Adipocyte (in vitro differentiated cells): ENCODE measurements around the gene COG5.

Source experiments
- DNase-seq: peaks from one replicate; pipeline ENCODE4 v3.0.0-alpha.2; 2015; ENCODE audit warnings: low read depth
- H3K27me3 ChIP-seq: replicated peaks from 2 replicates; pipeline ENCODE4 v1.7.0; 2013; ENCODE audit warnings: mild to moderate bottlenecking, low read length, moderate library complexity; ENCODE audit not compliant: control insufficient read depth, insufficient read depth
- H3K36me3 ChIP-seq: 2 replicates; pipeline ENCODE4 v1.7.0; 2013; ENCODE audit warnings: low read length, mild to moderate bottlenecking, moderate library complexity; ENCODE audit not compliant: control insufficient read depth, insufficient read depth, severe bottlenecking
- H3K4me1 ChIP-seq: 2 replicates; pipeline ENCODE4 v1.7.0; 2013; ENCODE audit warnings: mild to moderate bottlenecking, low read length, moderate library complexity; ENCODE audit not compliant: control insufficient read depth, insufficient read depth
- H3K4me3 ChIP-seq: 2 replicates; pipeline ENCODE4 v1.7.0; 2013; ENCODE audit warnings: mild to moderate bottlenecking, low read length, moderate library complexity
- H3K9ac ChIP-seq: 2 replicates; pipeline ENCODE4 v1.7.0; 2013; ENCODE audit warnings: mild to moderate bottlenecking, low read length, moderate library complexity
- H3K9me3 ChIP-seq: 2 replicates; pipeline ENCODE4 v1.7.0; 2013; ENCODE audit warnings: mild to moderate bottlenecking, low read length, moderate library complexity; ENCODE audit not compliant: control insufficient read depth

COG5 gene

GRCh38 chr7:107387573-107388219 lies 176.0 kb downstream of the COG5 start:
- no peaks in the 10 kb centered on the region for H3K27me3 ChIP-seq
- peak; percentile 93 for DNase-seq

GRCh38 chr7:107387128-107387527 lies 176.6 kb downstream of the COG5 start:
- peak overlapping the region; percentile 71 for H3K9ac ChIP-seq
- no peaks in the 10 kb centered on the region for H3K27me3 ChIP-seq
- H3K4me1 ChIP-seq = peaks cover 26% of the 10 kb centered on the region
- H3K36me3 ChIP-seq = no peaks in the 10 kb centered on the region
- H3K9me3 ChIP-seq = no peaks in the 10 kb centered on the region
- H3K4me3 ChIP-seq = peak overlapping the region; percentile 48
- peak; percentile 62 for DNase-seq

More at GRCh38 chr7:107387573-107388219, 176.0 kb downstream of the COG5 start:
- H3K9me3 ChIP-seq = no peaks in the 10 kb centered on the region
- H3K9ac ChIP-seq = peak overlapping the region; percentile 71
- peaks cover 32% of the 10 kb centered on the region for H3K4me1 ChIP-seq
- H3K4me3 ChIP-seq = peak overlapping the region; percentile 48
- H3K36me3 ChIP-seq = no peaks in the 10 kb centered on the region

- peak overlapping the region; percentile 48 for H3K4me3 ChIP-seq
- H3K9me3 ChIP-seq = no peaks in the 10 kb centered on the region
- peak; percentile 49 for DNase-seq
- H3K27me3 ChIP-seq = no peaks in the 10 kb centered on the region
- peak overlapping the region; percentile 71 for H3K9ac ChIP-seq
- H3K4me1 ChIP-seq = peaks cover 25% of the 10 kb centered on the region
- H3K36me3 ChIP-seq = no peaks in the 10 kb centered on the region
These were observed 177.1 kb downstream of the COG5 start for GRCh38 chr7:107386548-107387102.

GRCh38 chr7:107384025-107384424 lies 179.7 kb downstream of the COG5 start:
- H3K4me3 ChIP-seq = no peak overlapping the region
- no peak overlapping the region for H3K9ac ChIP-seq
- H3K27me3 ChIP-seq = no peaks in the 10 kb centered on the region
- H3K36me3 ChIP-seq = no peaks in the 10 kb centered on the region
- DNase-seq = no peak
- H3K4me1 ChIP-seq = peaks cover 27% of the 10 kb centered on the region
- no peaks in the 10 kb centered on the region for H3K9me3 ChIP-seq

GRCh38 chr7:107383203-107383602 lies 180.5 kb downstream of the COG5 start:
- no peaks in the 10 kb centered on the region for H3K27me3 ChIP-seq

GRCh38 chr7:107381453-107381852 lies 182.3 kb downstream of the COG5 start:
- no peak overlapping the region for H3K9ac ChIP-seq
- no peaks in the 10 kb centered on the region for H3K27me3 ChIP-seq
- no peaks in the 10 kb centered on the region for H3K9me3 ChIP-seq
- H3K4me1 ChIP-seq = peaks cover 5% of the 10 kb centered on the region
- no peak overlapping the region for H3K4me3 ChIP-seq
- no peak for DNase-seq
- H3K36me3 ChIP-seq = no peaks in the 10 kb centered on the region

More at GRCh38 chr7:107383203-107383602, 180.5 kb downstream of the COG5 start:
- no peaks in the 10 kb centered on the region for H3K36me3 ChIP-seq
- DNase-seq = no peak
- H3K4me1 ChIP-seq = peaks cover 23% of the 10 kb centered on the region
- H3K9ac ChIP-seq = no peak overlapping the region
- H3K4me3 ChIP-seq = no peak overlapping the region
- H3K9me3 ChIP-seq = no peaks in the 10 kb centered on the region

GRCh38 chr7:107373354-107373753 lies 190.4 kb downstream of the COG5 start:
- H3K4me1 ChIP-seq = peaks cover 4% of the 10 kb centered on the region

GRCh38 chr7:107372298-107372697 lies 191.4 kb downstream of the COG5 start:
- peak; percentile 75 for DNase-seq
- H3K9me3 ChIP-seq = no peaks in the 10 kb centered on the region
- peaks cover 4% of the 10 kb centered on the region for H3K4me1 ChIP-seq
- no peak overlapping the region for H3K4me3 ChIP-seq
- no peaks in the 10 kb centered on the region for H3K36me3 ChIP-seq
- no peaks in the 10 kb centered on the region for H3K27me3 ChIP-seq
- H3K9ac ChIP-seq = no peak overlapping the region

More at GRCh38 chr7:107373354-107373753, 190.4 kb downstream of the COG5 start:
- Histone ChIP-seq H3K36me3 (no peaks in the 10 kb centered on the region), H3K27me3 (no peaks in the 10 kb centered on the region), H3K9ac (no peak overlapping the region), H3K9me3 (no peaks in the 10 kb centered on the region), H3K4me3 (no peak overlapping the region)
- DNase-seq = no peak

GRCh38 chr7:107370816-107371215 lies 192.9 kb downstream of the COG5 start:
- Histone ChIP-seq H3K4me1 (peaks cover 4% of the 10 kb centered on the region), H3K36me3 (no peaks in the 10 kb centered on the region), H3K4me3 (no peak overlapping the region), H3K9me3 (no peaks in the 10 kb centered on the region), H3K9ac (no peak overlapping the region), H3K27me3 (no peaks in the 10 kb centered on the region)
- no peak for DNase-seq

- DNase-seq = no peak
- H3K4me3 ChIP-seq = no peak overlapping the region
- H3K27me3 ChIP-seq = no peaks in the 10 kb centered on the region
- peaks cover 3% of the 10 kb centered on the region for H3K4me1 ChIP-seq
- H3K9me3 ChIP-seq = no peaks in the 10 kb centered on the region
- peaks cover 18% of the 10 kb centered on the region for H3K36me3 ChIP-seq
- H3K9ac ChIP-seq = no peak overlapping the region
These were observed 198.9 kb downstream of the COG5 start for GRCh38 chr7:107364787-107365186.

GRCh38 chr7:107359520-107360316 lies 204.0 kb downstream of the COG5 start:
- Histone ChIP-seq H3K27me3 (no peaks in the 10 kb centered on the region), H3K4me1 (peaks cover 9% of the 10 kb centered on the region), H3K36me3 (peaks cover 26% of the 10 kb centered on the region), H3K9me3 (no peaks in the 10 kb centered on the region), H3K4me3 (no peak overlapping the region), H3K9ac (no peak overlapping the region)
- no peak for DNase-seq
